Ishikawa (cell line): Measurements from ENCODE around the gene CMTM8.

Experiments used
- CEBPB ChIP-seq: IDR thresholded peaks from 2 replicates; pipeline ENCODE4 v1.6.1; 2012
- CREB1 ChIP-seq: IDR thresholded peaks from 2 replicates; pipeline ENCODE4 v1.6.1; 2012; ENCODE audit warnings: low read depth
- EGR1 ChIP-seq: IDR thresholded peaks from 2 replicates; pipeline ENCODE4 v1.6.1; 2012
- EP300 ChIP-seq: IDR thresholded peaks from 2 replicates; pipeline ENCODE4 v1.6.1; 2012; ENCODE audit warnings: borderline replicate concordance
- FOXM1 ChIP-seq: IDR thresholded peaks from 2 replicates; pipeline ENCODE4 v1.6.1; 2012; ENCODE audit warnings: low read depth, borderline replicate concordance
- NFIC ChIP-seq: IDR thresholded peaks from 2 replicates; pipeline ENCODE4 v1.6.1; 2012
- RAD21 ChIP-seq: IDR thresholded peaks from 2 replicates; pipeline ENCODE4 v1.6.1; 2012; ENCODE audit warnings: low read depth
- TAF1 ChIP-seq: IDR thresholded peaks from 2 replicates; pipeline ENCODE4 v1.6.1; 2012; ENCODE audit warnings: low read depth, mild to moderate bottlenecking
- TCF12 ChIP-seq: IDR thresholded peaks from 2 replicates; pipeline ENCODE4 v1.6.1; 2012; ENCODE audit warnings: low read depth
- TEAD4 ChIP-seq: IDR thresholded peaks from 2 replicates; pipeline ENCODE4 v1.6.1; 2012
- YY1 ChIP-seq: IDR thresholded peaks from 2 replicates; pipeline ENCODE4 v1.6.1; 2012; ENCODE audit warnings: low read depth
- ZBTB7A ChIP-seq: IDR thresholded peaks from 2 replicates; pipeline ENCODE4 v1.6.1; 2012; ENCODE audit warnings: low read depth
- TF ChIP-seq, protein P1 (sequence below): IDR thresholded peaks from 2 replicates; pipeline ENCODE4 v1.6.1; 2012
- TF ChIP-seq, protein P2 (sequence below): IDR thresholded peaks from 2 replicates; pipeline ENCODE4 v1.6.1; 2012; ENCODE audit warnings: low read depth, mild to moderate bottlenecking
- TF ChIP-seq, protein P3 (sequence below): IDR thresholded peaks from 2 replicates; pipeline ENCODE4 v1.6.1; 2012

The CMTM8 gene

DNA sequence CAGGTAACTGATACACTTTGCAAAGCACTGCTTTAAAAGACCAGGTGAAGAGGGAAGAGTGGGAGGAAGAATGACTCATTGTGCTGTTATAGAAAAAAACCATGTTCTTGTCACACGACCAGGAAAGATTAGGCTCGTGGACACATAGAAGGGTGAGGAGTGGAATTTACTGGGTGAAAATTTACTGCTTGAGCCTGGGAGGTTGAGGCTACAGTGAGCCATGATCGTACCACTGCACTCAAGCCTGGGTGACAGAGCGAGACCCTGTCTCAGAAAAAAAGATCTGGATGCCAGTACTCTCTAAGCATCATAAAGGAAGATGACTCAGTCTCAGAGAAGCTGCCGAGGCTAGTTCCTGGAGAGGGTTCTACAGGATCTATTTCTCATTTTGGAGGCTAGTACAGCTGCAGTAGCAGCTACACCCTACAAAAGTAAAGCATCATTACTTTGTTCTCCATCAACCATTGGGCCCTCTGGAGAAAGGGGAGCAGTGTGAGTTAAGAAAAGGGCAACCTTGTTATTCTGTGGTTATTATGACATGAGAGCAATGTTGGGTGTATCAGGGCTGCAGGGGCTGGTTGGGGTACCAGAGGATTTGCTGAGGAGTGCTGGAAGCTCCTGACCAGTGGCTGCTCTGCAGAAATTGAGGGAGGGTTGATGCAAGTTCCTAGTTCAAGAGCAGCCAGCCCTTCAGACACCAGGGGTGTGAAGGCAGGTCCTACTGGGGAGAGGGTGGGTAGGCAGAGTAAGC is 75.4 kb downstream of the CMTM8 start:
- TF ChIP-seq TEAD4 (no peak), TAF1 (no peak), ZBTB7A (no peak), CEBPB (no peak), CREB1 (no peak), FOXM1 (no peak), RAD21 (no peak), EGR1 (no peak), EP300 (no peak), NFIC (no peak), TCF12 (no peak), YY1 (no peak)
- TF ChIP-seq, protein P1, sequence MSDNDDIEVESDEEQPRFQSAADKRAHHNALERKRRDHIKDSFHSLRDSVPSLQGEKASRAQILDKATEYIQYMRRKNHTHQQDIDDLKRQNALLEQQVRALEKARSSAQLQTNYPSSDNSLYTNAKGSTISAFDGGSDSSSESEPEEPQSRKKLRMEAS, result no peak
- TF ChIP-seq, protein P2, sequence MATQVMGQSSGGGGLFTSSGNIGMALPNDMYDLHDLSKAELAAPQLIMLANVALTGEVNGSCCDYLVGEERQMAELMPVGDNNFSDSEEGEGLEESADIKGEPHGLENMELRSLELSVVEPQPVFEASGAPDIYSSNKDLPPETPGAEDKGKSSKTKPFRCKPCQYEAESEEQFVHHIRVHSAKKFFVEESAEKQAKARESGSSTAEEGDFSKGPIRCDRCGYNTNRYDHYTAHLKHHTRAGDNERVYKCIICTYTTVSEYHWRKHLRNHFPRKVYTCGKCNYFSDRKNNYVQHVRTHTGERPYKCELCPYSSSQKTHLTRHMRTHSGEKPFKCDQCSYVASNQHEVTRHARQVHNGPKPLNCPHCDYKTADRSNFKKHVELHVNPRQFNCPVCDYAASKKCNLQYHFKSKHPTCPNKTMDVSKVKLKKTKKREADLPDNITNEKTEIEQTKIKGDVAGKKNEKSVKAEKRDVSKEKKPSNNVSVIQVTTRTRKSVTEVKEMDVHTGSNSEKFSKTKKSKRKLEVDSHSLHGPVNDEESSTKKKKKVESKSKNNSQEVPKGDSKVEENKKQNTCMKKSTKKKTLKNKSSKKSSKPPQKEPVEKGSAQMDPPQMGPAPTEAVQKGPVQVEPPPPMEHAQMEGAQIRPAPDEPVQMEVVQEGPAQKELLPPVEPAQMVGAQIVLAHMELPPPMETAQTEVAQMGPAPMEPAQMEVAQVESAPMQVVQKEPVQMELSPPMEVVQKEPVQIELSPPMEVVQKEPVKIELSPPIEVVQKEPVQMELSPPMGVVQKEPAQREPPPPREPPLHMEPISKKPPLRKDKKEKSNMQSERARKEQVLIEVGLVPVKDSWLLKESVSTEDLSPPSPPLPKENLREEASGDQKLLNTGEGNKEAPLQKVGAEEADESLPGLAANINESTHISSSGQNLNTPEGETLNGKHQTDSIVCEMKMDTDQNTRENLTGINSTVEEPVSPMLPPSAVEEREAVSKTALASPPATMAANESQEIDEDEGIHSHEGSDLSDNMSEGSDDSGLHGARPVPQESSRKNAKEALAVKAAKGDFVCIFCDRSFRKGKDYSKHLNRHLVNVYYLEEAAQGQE, result no peak
- TF ChIP-seq, protein P3, sequence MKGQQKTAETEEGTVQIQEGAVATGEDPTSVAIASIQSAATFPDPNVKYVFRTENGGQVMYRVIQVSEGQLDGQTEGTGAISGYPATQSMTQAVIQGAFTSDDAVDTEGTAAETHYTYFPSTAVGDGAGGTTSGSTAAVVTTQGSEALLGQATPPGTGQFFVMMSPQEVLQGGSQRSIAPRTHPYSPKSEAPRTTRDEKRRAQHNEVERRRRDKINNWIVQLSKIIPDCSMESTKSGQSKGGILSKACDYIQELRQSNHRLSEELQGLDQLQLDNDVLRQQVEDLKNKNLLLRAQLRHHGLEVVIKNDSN, result no peak

DNA sequence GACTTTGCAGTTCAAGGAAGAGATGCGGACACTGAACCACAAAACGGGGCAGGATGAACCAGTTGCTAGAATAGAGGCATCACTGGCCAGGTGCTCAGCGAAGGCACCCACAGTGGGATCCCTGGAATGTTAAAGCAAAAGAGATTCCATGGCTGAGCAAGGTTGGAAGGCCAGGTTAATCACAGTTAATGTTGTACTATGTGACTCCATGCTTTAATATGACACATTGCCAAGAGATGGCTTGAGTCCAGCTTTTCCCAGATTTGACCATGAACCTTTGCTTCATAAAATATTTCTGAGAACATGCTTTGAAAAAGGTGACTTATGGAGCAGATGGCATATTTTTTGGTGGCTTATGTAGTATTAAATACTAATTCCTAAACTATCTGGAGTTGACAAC is 77.0 kb downstream of the CMTM8 start:
- TF ChIP-seq YY1, result no peak

DNA sequence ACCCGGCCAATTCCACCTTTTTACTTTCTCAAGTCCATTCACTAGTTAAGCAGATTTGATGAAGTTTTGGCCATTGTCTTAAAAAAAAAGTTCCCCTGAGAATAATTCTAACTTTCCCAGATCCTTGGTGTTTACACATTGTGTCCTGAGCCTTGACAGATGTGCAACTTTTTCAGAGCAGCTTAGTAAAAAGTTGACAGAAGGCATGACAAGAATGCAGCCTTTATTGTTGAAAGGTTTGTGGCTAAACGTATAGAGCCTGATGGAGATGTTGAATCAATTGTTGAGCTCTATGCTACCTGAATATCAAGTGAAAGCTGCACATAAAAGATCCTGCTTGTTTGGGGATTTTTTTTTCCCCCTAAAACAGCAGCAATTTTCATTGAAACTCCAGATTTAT is 77.8 kb downstream of the CMTM8 start:
- TF ChIP-seq EGR1 (no peak), TEAD4 (no peak), EP300 (no peak), CREB1 (no peak), FOXM1 (no peak), RAD21 (no peak), TCF12 (no peak), ZBTB7A (no peak), NFIC (no peak), TAF1 (no peak), CEBPB (no peak)
- TF ChIP-seq, protein P2, result no peak
- TF ChIP-seq, protein P1, result no peak

DNA sequence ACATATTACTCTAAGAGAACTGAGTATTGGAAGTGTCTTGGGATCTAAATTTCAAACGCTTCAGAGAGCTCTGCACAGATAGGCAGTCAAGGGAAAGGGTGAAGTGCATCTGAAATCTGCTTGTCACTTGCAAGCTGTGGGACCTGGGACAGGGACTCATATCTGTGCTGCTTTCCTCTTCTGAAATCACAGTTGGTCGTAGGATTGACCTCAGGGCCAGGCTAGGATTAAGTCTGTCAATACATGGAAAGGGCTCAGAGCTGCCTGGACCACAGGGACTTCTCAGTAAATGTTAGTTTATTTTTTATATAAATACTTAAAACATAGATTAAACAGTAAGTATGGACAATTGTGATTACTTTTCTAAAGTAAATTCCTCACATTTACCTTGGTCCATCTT is 78.5 kb downstream of the CMTM8 start:
- no peak for TF ChIP-seq TEAD4
- TF ChIP-seq TAF1, result no peak
- TF ChIP-seq, protein P3, result no peak
- TF ChIP-seq RAD21, result no peak
- TF ChIP-seq NFIC, result no peak
- TF ChIP-seq ZBTB7A, result no peak
- TF ChIP-seq, protein P1, result no peak
- TF ChIP-seq YY1, result no peak
- TF ChIP-seq FOXM1, result no peak
- TF ChIP-seq EGR1, result no peak

DNA sequence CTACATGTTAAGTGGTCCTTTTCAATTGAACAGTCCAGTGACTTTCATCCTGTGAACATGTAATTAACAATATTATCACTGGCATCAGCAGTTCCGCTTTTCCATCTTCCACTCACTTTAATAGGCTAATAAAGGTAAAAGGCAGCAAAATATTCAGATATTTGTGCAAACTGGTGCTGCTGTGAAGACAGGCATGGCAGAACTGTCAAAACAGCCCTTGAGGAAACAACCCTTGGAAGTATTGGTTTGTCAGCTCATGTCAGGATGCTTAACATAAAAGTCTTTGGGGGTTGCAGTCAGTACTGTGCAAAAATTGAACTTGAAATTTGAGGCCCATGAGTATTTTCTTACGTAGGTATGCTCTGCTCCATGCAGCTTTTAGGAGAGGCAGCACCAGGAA is 81.1 kb downstream of the CMTM8 start:
- TF ChIP-seq, protein P3, result no peak
- TF ChIP-seq ZBTB7A (no peak), FOXM1 (no peak), TCF12 (no peak), CREB1 (no peak), EGR1 (no peak), EP300 (no peak), RAD21 (no peak), CEBPB (no peak), NFIC (no peak), TAF1 (no peak), YY1 (no peak), TEAD4 (no peak)
- TF ChIP-seq, protein P1, result no peak
- TF ChIP-seq, protein P2, result no peak
